ENCODE data around the gene EPHA3. TPM values are rescaled to one million over a fixed set of nuclear protein-coding genes. Genes with fewer than 3 reads are reported as not detected.

Gene EPHA3
- total and polyA plus RNA-seq, 11 donors = 1.0 to 9.4 (median 3.5) TPM

- TF ChIP-seq POLR2A (IDR thresholded peaks at IDR 0.05) (no peak), CTCF (IDR thresholded peaks at IDR 0.05) (no peak)
- intact Hi-C loops (cut with DNase I) = no loop called here
- H3K4me1 ChIP-seq = no peaks in the 10 kb centered on the region
- ATAC-seq (no peak), DNase-seq (no peak)
- 42 to 67% (median 45%) methylated on average over 2 of the region's 2 CpGs for WGBS, 4 donors
- no peaks in the 10 kb centered on the region for H3K27me3 ChIP-seq
- peaks cover 0 to 3% (median 0%) of the 10 kb centered on the region in 12 donors for H3K9me3 ChIP-seq
- no peaks in the 10 kb centered on the region for H3K36me3 ChIP-seq
- no peak overlapping the region for H3K4me3 ChIP-seq
- H3K27ac ChIP-seq = no peak overlapping the region
Measured at GRCh38 chr3:89238846-89239245, 131.4 kb downstream of the EPHA3 start.

DNA sequence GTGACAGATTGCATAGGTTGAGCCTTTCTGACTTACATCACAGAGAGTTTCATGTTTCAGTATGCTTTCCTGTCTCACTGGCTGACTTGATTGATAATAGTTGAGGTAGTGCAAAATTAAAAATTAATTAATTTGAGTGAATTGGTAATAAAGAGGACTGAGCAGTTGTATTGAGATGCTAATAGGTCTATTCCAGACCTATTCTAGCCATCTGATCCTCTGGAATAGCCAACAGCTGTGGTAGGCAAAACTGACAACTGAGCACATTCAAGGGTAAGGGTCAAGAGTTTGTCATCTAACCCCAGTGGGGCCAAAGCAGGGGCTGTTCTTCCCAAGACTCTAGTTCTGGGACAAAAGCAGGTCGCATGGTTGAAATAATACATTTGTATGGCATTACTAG, 132.4 kb downstream of the EPHA3 start:
- no peak for DNase-seq
- H3K9me3 ChIP-seq = peaks cover 0 to 3% (median 0%) of the 10 kb centered on the region in 12 donors
- TF ChIP-seq POLR2A (IDR thresholded peaks at IDR 0.05) (no peak), CTCF (IDR thresholded peaks at IDR 0.05) (no peak)
- no peaks in the 10 kb centered on the region for H3K4me1 ChIP-seq
- ATAC-seq = no peak
- no peaks in the 10 kb centered on the region for H3K27me3 ChIP-seq
- no peak overlapping the region for H3K4me3 ChIP-seq
- no peaks in the 10 kb centered on the region for H3K36me3 ChIP-seq
- 53 to 81% (median 74%) methylated on average over 1 of the region's 1 CpG for WGBS, 4 donors
- H3K27ac ChIP-seq = no peak overlapping the region
- intact Hi-C loops (cut with DNase I) = no loop called here

GRCh38 chr3:89245612-89246011, 138.2 kb downstream of the EPHA3 start:
- no peak for DNase-seq
- intact Hi-C loops (cut with DNase I) = no loop called here
- no peaks in the 10 kb centered on the region for H3K36me3 ChIP-seq
- no peak for ATAC-seq
- no peaks in the 10 kb centered on the region for H3K4me1 ChIP-seq
- TF ChIP-seq CTCF (IDR thresholded peaks at IDR 0.05) = no peak
- no peak for TF ChIP-seq POLR2A (IDR thresholded peaks at IDR 0.05)
- no peak overlapping the region for H3K27ac ChIP-seq
- WGBS, 4 donors = 94 to 97% (median 96%) methylated on average over 2 of the region's 2 CpGs
- no peaks in the 10 kb centered on the region for H3K27me3 ChIP-seq
- no peak overlapping the region for H3K4me3 ChIP-seq
- peaks cover 0 to 3% (median 0%) of the 10 kb centered on the region in 12 donors for H3K9me3 ChIP-seq

DNA sequence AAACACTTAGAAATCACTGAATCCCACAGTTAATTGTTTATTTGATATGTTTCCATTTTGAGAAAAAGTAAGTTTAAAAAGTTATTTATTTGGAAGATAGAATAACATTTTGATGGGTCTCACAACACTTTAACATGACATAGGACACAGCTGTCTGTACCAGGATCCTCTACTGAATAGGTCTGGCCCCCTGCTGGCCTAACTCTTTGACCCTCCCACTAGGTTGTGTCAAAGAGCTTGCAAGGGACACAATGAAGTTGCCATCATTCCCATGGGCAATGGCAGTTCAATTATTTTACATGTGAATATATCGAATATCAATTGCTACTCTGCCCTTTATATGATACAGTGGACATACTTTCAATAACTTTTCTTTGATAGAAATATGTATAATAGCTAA, 138.9 kb downstream of the EPHA3 start:
- WGBS, 4 donors = 88 to 95% (median 93%) methylated on average over 1 of the region's 1 CpG
- intact Hi-C loops (cut with DNase I) = no loop called here
- H3K27ac ChIP-seq = no peak overlapping the region
- TF ChIP-seq POLR2A (IDR thresholded peaks at IDR 0.05) (no peak), CTCF (IDR thresholded peaks at IDR 0.05) (no peak)
- no peak overlapping the region for H3K4me3 ChIP-seq
- ATAC-seq (no peak), DNase-seq (no peak)
- H3K9me3 ChIP-seq = peaks cover 0 to 3% (median 0%) of the 10 kb centered on the region in 12 donors
- no peaks in the 10 kb centered on the region for H3K4me1 ChIP-seq
- H3K36me3 ChIP-seq = no peaks in the 10 kb centered on the region
- H3K27me3 ChIP-seq = no peaks in the 10 kb centered on the region
